Astrocyte (in vitro differentiated cells and primary cell): ENCODE measurements around the gene AQP3. TPM values are rescaled to one million over a fixed set of nuclear protein-coding genes. Genes with fewer than 3 reads are reported as not detected.

Experiments
- DNase-seq: peaks from one replicate; pipeline ENCODE4 v3.0.0-alpha.2; 2010; ENCODE audit warnings: low read depth
- FAIRE-seq: peaks from 2 replicates; lab custom pipeline; 2011; peaks lifted over from hg19 to GRCh38; lab: Jason Lieb, UNC
- H2AFZ ChIP-seq: 2 replicates; pipeline ENCODE4 v1.6.0; 2012; ENCODE audit warnings: low read depth, low read length, inconsistent platforms
- H3K27ac ChIP-seq: 2 replicates; pipeline ENCODE4 v1.5.1; 2011; ENCODE audit warnings: low read depth, low read length, inconsistent platforms
- H3K27me3 ChIP-seq: 2 replicates; pipeline ENCODE4 v1.6.0; 2011; ENCODE audit warnings: low read length, inconsistent platforms; ENCODE audit not compliant: insufficient read depth
- H3K36me3 ChIP-seq: 2 replicates; pipeline ENCODE4 v1.5.1; 2011; ENCODE audit warnings: low read length, inconsistent platforms; ENCODE audit not compliant: insufficient read depth
- H3K4me1 ChIP-seq: 2 replicates; pipeline ENCODE4 v1.5.1; 2011; ENCODE audit warnings: low read length, inconsistent platforms; ENCODE audit not compliant: insufficient read depth
- H3K4me2 ChIP-seq: 2 replicates; pipeline ENCODE4 v1.6.0; 2012; ENCODE audit warnings: low read length, inconsistent platforms
- H3K4me3 ChIP-seq: 2 replicates; pipeline ENCODE4 v1.5.1; 2011; ENCODE audit warnings: low read depth, mild to moderate bottlenecking, low read length, inconsistent platforms; ENCODE audit not compliant: insufficient read depth
- H3K79me2 ChIP-seq: 2 replicates; pipeline ENCODE4 v1.6.0; 2012; ENCODE audit warnings: mild to moderate bottlenecking, low read length, inconsistent platforms; ENCODE audit not compliant: insufficient read depth
- H3K9ac ChIP-seq: 2 replicates; pipeline ENCODE4 v1.6.0; 2012; ENCODE audit warnings: mild to moderate bottlenecking, low read length, inconsistent platforms
- H3K9me3 ChIP-seq: 2 replicates; pipeline ENCODE4 v1.5.1; 2012; ENCODE audit warnings: low read depth, mild to moderate bottlenecking, low read length, inconsistent platforms; ENCODE audit not compliant: insufficient read depth
- H4K20me1 ChIP-seq: 2 replicates; pipeline ENCODE4 v1.6.0; 2012; ENCODE audit warnings: low read length, inconsistent platforms; ENCODE audit not compliant: insufficient read depth
- H3K27ac Mint-ChIP-seq: one replicate; pipeline ENCODE4 v1.8.0; 2021; ENCODE audit warnings: mild to moderate bottlenecking, mixed read lengths; ENCODE audit not compliant: unreplicated experiment
- H3K27me3 Mint-ChIP-seq: one replicate; pipeline ENCODE4 v1.8.0; 2021; ENCODE audit warnings: low read depth, mixed read lengths; ENCODE audit not compliant: unreplicated experiment
- H3K36me3 Mint-ChIP-seq: one replicate; pipeline ENCODE4 v1.8.0; 2021; ENCODE audit warnings: low read depth, mixed read lengths; ENCODE audit not compliant: unreplicated experiment
- H3K4me1 Mint-ChIP-seq: one replicate; pipeline ENCODE4 v1.8.0; 2021; ENCODE audit warnings: low read depth, mixed read lengths; ENCODE audit not compliant: unreplicated experiment
- H3K4me3 Mint-ChIP-seq: one replicate; pipeline ENCODE4 v1.8.0; 2021; ENCODE audit warnings: mild to moderate bottlenecking, moderate library complexity, mixed read lengths; ENCODE audit not compliant: unreplicated experiment
- H3K9me3 Mint-ChIP-seq: one replicate; pipeline ENCODE4 v1.8.0; 2021; ENCODE audit warnings: mild to moderate bottlenecking, mixed read lengths; ENCODE audit not compliant: unreplicated experiment
- EZH2 ChIP-seq: IDR thresholded peaks from 2 replicates; pipeline ENCODE4 v1.6.1; 2012; ENCODE audit warnings: mild to moderate bottlenecking, low read length, inconsistent platforms; ENCODE audit not compliant: insufficient read depth
- total RNA-seq: library from RNA; stranded (reverse); gene quantifications from 2 replicates; pipeline ENCODE4 v1.2.1, GENCODE V29; 2021
- TF ChIP-seq, protein P1 (sequence below): IDR thresholded peaks from 2 replicates; pipeline ENCODE4 v1.5.1; 2011; ENCODE audit warnings: low read depth, mild to moderate bottlenecking, inconsistent platforms, low read length, moderate library complexity; ENCODE audit not compliant: insufficient read depth

Gene AQP3
- total RNA-seq, 1 donor from 2014 or later: 3.2 TPM

- H3K27ac ChIP-seq: no peak overlapping the region
- H3K9ac ChIP-seq: no peak overlapping the region
- no peak for TF ChIP-seq EZH2
- TF ChIP-seq, protein P1, sequence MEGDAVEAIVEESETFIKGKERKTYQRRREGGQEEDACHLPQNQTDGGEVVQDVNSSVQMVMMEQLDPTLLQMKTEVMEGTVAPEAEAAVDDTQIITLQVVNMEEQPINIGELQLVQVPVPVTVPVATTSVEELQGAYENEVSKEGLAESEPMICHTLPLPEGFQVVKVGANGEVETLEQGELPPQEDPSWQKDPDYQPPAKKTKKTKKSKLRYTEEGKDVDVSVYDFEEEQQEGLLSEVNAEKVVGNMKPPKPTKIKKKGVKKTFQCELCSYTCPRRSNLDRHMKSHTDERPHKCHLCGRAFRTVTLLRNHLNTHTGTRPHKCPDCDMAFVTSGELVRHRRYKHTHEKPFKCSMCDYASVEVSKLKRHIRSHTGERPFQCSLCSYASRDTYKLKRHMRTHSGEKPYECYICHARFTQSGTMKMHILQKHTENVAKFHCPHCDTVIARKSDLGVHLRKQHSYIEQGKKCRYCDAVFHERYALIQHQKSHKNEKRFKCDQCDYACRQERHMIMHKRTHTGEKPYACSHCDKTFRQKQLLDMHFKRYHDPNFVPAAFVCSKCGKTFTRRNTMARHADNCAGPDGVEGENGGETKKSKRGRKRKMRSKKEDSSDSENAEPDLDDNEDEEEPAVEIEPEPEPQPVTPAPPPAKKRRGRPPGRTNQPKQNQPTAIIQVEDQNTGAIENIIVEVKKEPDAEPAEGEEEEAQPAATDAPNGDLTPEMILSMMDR: no peak
- no peak overlapping the region for H3K4me2 ChIP-seq
- no peak for DNase-seq
- Mint-ChIP-seq H3K27me3 (no peaks in the 10 kb centered on the region), H3K9me3 (no peaks in the 10 kb centered on the region), H3K4me3 (no peak overlapping the region), H3K36me3 (no peaks in the 10 kb centered on the region), H3K27ac (no peak overlapping the region), H3K4me1 (no peaks in the 10 kb centered on the region)
- no peaks in the 10 kb centered on the region for H3K27me3 ChIP-seq
- no peaks in the 10 kb centered on the region for H3K9me3 ChIP-seq
- H3K4me3 ChIP-seq: no peak overlapping the region
- no peaks in the 10 kb centered on the region for H3K36me3 ChIP-seq
- no peak for FAIRE-seq
- no peaks in the 10 kb centered on the region for H3K4me1 ChIP-seq
- H3K79me2 ChIP-seq: no peaks in the 10 kb centered on the region
- H4K20me1 ChIP-seq: no peaks in the 10 kb centered on the region
- no peak overlapping the region for H2AFZ ChIP-seq
Measured at GRCh38 chr9:33480976-33481375, 33.6 kb upstream of the AQP3 start.

GRCh38 chr9:33480106-33480505 lies 32.7 kb upstream of the AQP3 start:
- Histone ChIP-seq H3K27ac (no peak overlapping the region), H3K36me3 (no peaks in the 10 kb centered on the region), H2AFZ (no peak overlapping the region), H3K9ac (no peak overlapping the region), H3K4me3 (no peak overlapping the region), H3K9me3 (no peaks in the 10 kb centered on the region), H3K4me2 (no peak overlapping the region), H3K27me3 (no peaks in the 10 kb centered on the region), H3K4me1 (no peaks in the 10 kb centered on the region), H3K79me2 (no peaks in the 10 kb centered on the region), H4K20me1 (no peaks in the 10 kb centered on the region)
- Mint-ChIP-seq H3K4me3 (no peak overlapping the region), H3K36me3 (no peaks in the 10 kb centered on the region), H3K4me1 (no peaks in the 10 kb centered on the region), H3K9me3 (no peaks in the 10 kb centered on the region), H3K27me3 (no peaks in the 10 kb centered on the region), H3K27ac (no peak overlapping the region)
- no peak for DNase-seq
- no peak for FAIRE-seq
- TF ChIP-seq, protein P1: no peak
- TF ChIP-seq EZH2: no peak

GRCh38 chr9:33476503-33476902 lies 29.1 kb upstream of the AQP3 start:
- FAIRE-seq: no peak
- no peaks in the 10 kb centered on the region for H3K27me3 Mint-ChIP-seq

More at GRCh38 chr9:33476503-33476902, 29.1 kb upstream of the AQP3 start:
- no peak overlapping the region for H3K27ac Mint-ChIP-seq
- Histone ChIP-seq H3K4me1 (peaks cover 16% of the 10 kb centered on the region), H3K9me3 (no peaks in the 10 kb centered on the region), H3K27ac (no peak overlapping the region), H3K4me3 (no peak overlapping the region), H3K27me3 (no peaks in the 10 kb centered on the region), H2AFZ (no peak overlapping the region), H4K20me1 (peaks cover 19% of the 10 kb centered on the region), H3K79me2 (peaks cover 22% of the 10 kb centered on the region), H3K36me3 (peaks cover 7% of the 10 kb centered on the region), H3K4me2 (no peak overlapping the region), H3K9ac (no peak overlapping the region)
- peaks cover 2% of the 10 kb centered on the region for H3K36me3 Mint-ChIP-seq
- peaks cover 6% of the 10 kb centered on the region for H3K4me1 Mint-ChIP-seq
- TF ChIP-seq, protein P1: no peak
- TF ChIP-seq EZH2: no peak
- no peaks in the 10 kb centered on the region for H3K9me3 Mint-ChIP-seq
- H3K4me3 Mint-ChIP-seq: no peak overlapping the region
- no peak for DNase-seq
